ENCODE data around the gene HDAC4.

DNA sequence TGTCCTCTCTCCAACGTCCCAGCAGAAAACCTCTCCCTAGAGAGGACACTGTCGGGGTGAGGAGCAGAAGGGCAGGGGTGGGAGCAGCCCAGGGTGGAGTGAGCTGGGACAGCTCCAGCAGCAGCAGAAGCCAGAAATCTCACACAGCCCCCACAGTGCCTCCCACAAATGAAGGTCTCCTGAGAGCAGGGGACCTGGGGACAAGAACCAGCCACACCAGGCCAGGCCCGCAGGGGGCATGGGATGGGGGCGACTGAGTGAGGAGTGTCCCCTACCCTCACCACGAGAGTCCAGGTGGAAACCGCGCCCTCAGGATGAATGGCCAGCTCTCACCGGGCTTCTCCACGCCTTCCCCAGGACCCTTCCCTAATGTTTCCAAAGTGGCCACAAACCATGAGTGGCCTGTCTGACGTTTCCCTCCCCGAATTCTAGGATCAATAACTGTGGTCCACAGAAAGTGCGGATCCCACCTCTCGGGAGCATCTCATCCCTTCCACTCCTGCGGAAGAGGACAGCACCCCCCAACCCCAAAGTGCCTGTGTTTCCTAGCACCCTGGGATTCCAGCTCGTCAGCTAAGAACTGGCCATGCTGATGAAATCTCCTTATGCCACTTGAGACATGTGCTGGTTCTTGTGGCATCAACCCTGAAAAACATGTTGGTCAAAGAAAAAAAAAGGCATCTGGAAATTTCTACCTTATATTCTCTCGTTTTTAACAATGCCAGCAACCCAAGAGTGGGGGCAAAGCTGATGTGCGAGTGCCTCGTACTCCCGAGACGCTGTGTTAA lies 121.1 kb downstream of the HDAC4 start:
- TF ChIP-seq POLR2A (IDR thresholded peaks at IDR 0.05) (no peak), CTCF (IDR thresholded peaks at IDR 0.05) (no peak)
